ENCODE results near the gene DGKG.

Gene DGKG

DNA sequence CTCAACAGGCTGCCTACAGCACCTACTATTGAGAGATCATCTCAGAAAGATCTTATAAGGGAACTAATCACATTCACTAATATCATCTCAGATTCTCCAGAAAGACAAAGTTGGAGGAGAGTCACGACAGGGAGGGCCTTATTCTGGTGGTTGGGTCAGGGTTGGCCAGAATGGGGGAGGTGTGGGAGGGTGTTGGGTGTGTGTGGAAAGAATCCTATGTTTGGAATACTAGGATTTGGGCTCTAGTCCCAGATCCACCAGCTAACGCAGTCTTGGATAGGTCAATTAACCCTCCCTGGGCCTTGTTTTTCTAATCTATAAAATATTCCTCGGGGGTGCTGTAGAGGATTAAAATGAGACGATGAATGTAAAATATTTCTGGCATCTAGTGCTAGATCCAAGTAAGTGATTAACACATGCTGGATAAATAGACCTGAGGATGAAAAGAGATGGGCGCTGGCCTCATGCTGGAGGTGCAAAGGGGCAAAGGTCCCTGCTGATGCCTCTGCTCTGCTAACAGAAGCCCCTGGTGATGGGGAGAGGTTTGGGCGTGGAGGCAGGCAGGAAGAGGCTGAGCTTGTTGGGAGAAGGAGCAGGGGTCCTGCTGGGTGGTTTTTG lies 185.6 kb downstream of the DGKG start:
- Histone ChIP-seq H3K27me3 (ENCODE audit: control insufficient read depth in 1 of 2, insufficient read depth in 2 of 2, low read length in 2 of 2) (no peaks in the 10 kb centered on the region), H3K4me3 (ENCODE audit: low read depth in 1 of 2, low read length in 2 of 2) (no peak overlapping the region), H3K4me1 (ENCODE audit: insufficient read depth, low read length) (peaks cover 7% of the 10 kb centered on the region), H3K9ac (ENCODE audit: low read length) (no peak overlapping the region), H3K9me3 (ENCODE audit: low read length) (no peaks in the 10 kb centered on the region), H3K36me3 (ENCODE audit: insufficient read depth, low read length) (no peaks in the 10 kb centered on the region), H3K27ac (ENCODE audit: low read depth, low read length) (no peak overlapping the region)

DNA sequence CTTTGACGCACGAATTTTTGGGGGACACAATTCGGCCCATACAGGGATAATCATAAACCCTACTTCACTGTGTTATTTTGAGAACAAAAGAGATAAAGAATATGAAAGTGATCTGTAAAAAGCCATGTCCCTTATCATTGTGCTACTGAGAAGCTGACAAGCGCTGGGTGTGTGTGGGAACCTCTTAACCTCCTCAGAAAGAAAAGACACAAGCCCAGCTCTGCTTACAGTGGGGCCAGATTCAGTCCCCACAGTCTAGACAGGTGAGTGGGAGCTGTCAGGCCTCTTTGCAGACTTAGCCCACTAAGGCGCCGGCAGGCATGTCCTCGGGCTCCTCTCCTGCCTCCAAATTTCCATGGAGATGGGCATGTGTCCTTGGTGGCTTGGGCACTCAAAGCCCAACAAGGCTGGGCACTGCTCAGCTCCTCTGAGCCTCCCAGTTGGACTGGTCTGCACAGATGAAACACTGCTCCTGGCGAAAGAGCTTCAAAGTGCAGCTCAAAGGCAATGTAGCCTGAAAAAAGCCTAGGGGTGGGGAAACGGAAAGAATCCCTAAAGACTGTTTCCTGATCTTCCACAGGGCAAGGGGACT lies 188.7 kb downstream of the DGKG start:
- no peak overlapping the region for H3K27ac ChIP-seq (ENCODE audit: low read depth, low read length)
- no peaks in the 10 kb centered on the region for H3K9me3 ChIP-seq (ENCODE audit: low read length)
- peaks cover under 1% of the 10 kb centered on the region for H3K36me3 ChIP-seq (ENCODE audit: insufficient read depth, low read length)
- H3K9ac ChIP-seq (ENCODE audit: low read length): no peak overlapping the region
- no peak overlapping the region for H3K4me3 ChIP-seq (ENCODE audit: low read depth in 1 of 2, low read length in 2 of 2)
- peaks cover 13% of the 10 kb centered on the region for H3K4me1 ChIP-seq (ENCODE audit: insufficient read depth, low read length)
- no peaks in the 10 kb centered on the region for H3K27me3 ChIP-seq (ENCODE audit: control insufficient read depth in 1 of 2, insufficient read depth in 2 of 2, low read length in 2 of 2)

DNA sequence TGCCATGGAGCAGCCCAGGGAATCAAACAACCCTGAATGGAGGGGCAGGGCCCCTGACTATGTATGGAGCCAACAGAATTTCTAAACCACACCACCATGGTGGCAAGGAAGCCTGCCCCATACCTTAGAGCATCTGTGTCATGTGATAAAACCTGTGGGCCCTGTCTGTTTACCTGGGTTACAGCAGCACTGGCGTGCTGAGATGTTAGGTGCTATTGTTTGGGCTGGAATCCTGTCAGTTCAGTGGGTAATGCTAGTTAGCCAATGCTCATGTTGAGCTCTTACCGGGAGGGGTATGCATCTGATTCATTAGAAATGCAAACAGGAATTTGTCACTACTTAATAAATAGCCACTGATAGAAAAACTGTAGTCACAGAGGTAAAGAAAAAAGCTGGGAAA lies 189.7 kb downstream of the DGKG start:
- H3K27me3 ChIP-seq (ENCODE audit: control insufficient read depth in 1 of 2, insufficient read depth in 2 of 2, low read length in 2 of 2): no peaks in the 10 kb centered on the region
- no peak overlapping the region for H3K4me3 ChIP-seq (ENCODE audit: low read depth in 1 of 2, low read length in 2 of 2)
- peaks cover 5% of the 10 kb centered on the region for H3K36me3 ChIP-seq (ENCODE audit: insufficient read depth, low read length)
- H3K27ac ChIP-seq (ENCODE audit: low read depth, low read length): no peak overlapping the region
- no peak overlapping the region for H3K9ac ChIP-seq (ENCODE audit: low read length)
- no peaks in the 10 kb centered on the region for H3K9me3 ChIP-seq (ENCODE audit: low read length)
- H3K4me1 ChIP-seq (ENCODE audit: insufficient read depth, low read length): peaks cover 13% of the 10 kb centered on the region

DNA sequence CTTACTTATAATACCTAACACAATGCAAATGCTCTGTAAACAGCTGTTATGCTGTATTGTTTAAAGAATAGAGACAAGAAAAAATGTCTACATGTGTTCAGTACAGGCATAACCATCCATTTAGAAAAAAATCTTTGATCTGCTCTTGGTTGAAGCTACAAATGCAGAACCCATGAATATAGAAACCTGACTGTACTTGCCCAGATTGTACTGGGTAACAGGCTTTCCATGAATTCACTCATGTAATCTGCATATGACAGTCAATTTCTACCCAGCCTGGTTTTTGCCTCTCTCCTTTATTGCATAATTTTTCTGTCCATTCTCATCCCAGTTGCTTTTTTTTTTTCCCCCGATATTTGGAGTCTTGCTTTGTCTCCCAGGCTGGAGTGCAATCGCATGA lies 190.5 kb downstream of the DGKG start:
- Histone ChIP-seq H3K27ac (ENCODE audit: low read depth, low read length) (no peak overlapping the region), H3K36me3 (ENCODE audit: insufficient read depth, low read length) (peaks cover 5% of the 10 kb centered on the region), H3K27me3 (ENCODE audit: control insufficient read depth in 1 of 2, insufficient read depth in 2 of 2, low read length in 2 of 2) (no peaks in the 10 kb centered on the region), H3K9ac (ENCODE audit: low read length) (no peak overlapping the region), H3K9me3 (ENCODE audit: low read length) (no peaks in the 10 kb centered on the region), H3K4me1 (ENCODE audit: insufficient read depth, low read length) (peaks cover 13% of the 10 kb centered on the region), H3K4me3 (ENCODE audit: low read depth in 1 of 2, low read length in 2 of 2) (no peak overlapping the region)

DNA sequence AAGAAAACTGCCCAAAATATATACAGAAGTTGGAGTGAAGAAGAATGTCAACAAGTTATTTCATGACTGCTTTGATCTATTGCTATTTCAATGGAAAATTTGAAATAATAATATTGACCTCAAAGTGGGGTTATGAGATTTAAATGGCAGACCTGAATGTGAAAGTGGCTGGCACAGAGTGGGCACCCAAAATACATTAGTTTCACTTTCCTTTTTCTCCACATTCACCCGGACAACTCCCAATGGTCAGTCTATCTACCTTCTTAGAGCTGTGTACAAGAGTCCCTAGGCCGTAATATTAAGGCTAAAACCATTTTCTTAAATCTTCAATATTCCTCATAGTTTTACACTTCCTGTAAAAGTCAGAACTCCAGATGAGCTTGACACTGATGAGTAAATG lies 191.5 kb downstream of the DGKG start:
- H3K9me3 ChIP-seq (ENCODE audit: low read length): no peaks in the 10 kb centered on the region
- no peak overlapping the region for H3K4me3 ChIP-seq (ENCODE audit: low read depth in 1 of 2, low read length in 2 of 2)
- peaks cover 6% of the 10 kb centered on the region for H3K4me1 ChIP-seq (ENCODE audit: insufficient read depth, low read length)
- H3K27me3 ChIP-seq (ENCODE audit: control insufficient read depth in 1 of 2, insufficient read depth in 2 of 2, low read length in 2 of 2): no peaks in the 10 kb centered on the region
- no peak overlapping the region for H3K27ac ChIP-seq (ENCODE audit: low read depth, low read length)
- H3K9ac ChIP-seq (ENCODE audit: low read length): no peak overlapping the region
- peaks cover 5% of the 10 kb centered on the region for H3K36me3 ChIP-seq (ENCODE audit: insufficient read depth, low read length)

DNA sequence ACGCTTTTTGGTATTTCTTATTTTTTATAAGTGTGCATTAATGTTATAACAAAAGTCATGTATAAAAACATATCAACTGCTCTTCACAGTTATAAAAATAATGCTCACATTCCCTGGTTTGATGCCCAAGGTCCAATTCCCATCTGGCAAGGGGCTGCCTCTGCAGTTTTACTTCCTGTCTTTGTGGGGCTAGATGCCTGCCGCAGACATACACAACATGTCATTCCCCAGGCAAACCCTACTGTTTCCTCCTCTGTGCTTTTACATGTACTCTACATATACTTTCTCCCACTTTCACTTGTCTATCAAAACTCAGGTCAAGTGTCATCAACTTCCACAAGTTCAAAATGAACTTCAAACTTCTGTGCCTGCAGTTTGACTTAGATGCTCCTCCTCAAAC lies 192.7 kb downstream of the DGKG start:
- Histone ChIP-seq H3K27ac (ENCODE audit: low read depth, low read length) (no peak overlapping the region), H3K4me1 (ENCODE audit: insufficient read depth, low read length) (peaks cover 6% of the 10 kb centered on the region), H3K36me3 (ENCODE audit: insufficient read depth, low read length) (peaks cover 5% of the 10 kb centered on the region), H3K9ac (ENCODE audit: low read length) (no peak overlapping the region), H3K27me3 (ENCODE audit: control insufficient read depth in 1 of 2, insufficient read depth in 2 of 2, low read length in 2 of 2) (no peaks in the 10 kb centered on the region), H3K9me3 (ENCODE audit: low read length) (no peaks in the 10 kb centered on the region), H3K4me3 (ENCODE audit: low read depth in 1 of 2, low read length in 2 of 2) (no peak overlapping the region)

DNA sequence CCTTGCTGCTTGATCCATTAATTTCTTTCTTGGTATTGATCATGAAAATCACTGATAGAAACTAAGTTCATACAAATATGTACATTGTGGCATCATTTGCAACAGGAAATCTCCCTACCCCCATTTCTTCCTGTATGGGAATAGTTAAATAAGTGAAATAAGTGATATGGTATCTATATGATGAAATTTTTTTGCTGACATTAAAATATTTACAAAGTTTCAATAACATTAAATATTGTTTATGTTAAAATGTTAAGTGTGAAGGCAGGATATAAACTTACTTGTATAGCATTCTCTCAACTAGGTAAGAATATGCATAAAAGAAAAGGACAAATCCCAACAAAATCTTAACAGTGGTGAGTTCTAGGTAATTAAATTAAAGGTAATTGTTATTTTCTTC lies 193.1 kb downstream of the DGKG start:
- peaks cover 5% of the 10 kb centered on the region for H3K36me3 ChIP-seq (ENCODE audit: insufficient read depth, low read length)
- H3K9ac ChIP-seq (ENCODE audit: low read length): no peak overlapping the region
- H3K4me3 ChIP-seq (ENCODE audit: low read depth in 1 of 2, low read length in 2 of 2): no peak overlapping the region
- H3K27me3 ChIP-seq (ENCODE audit: control insufficient read depth in 1 of 2, insufficient read depth in 2 of 2, low read length in 2 of 2): no peaks in the 10 kb centered on the region
- no peaks in the 10 kb centered on the region for H3K9me3 ChIP-seq (ENCODE audit: low read length)
- no peak overlapping the region for H3K27ac ChIP-seq (ENCODE audit: low read depth, low read length)
- peaks cover 6% of the 10 kb centered on the region for H3K4me1 ChIP-seq (ENCODE audit: insufficient read depth, low read length)

DNA sequence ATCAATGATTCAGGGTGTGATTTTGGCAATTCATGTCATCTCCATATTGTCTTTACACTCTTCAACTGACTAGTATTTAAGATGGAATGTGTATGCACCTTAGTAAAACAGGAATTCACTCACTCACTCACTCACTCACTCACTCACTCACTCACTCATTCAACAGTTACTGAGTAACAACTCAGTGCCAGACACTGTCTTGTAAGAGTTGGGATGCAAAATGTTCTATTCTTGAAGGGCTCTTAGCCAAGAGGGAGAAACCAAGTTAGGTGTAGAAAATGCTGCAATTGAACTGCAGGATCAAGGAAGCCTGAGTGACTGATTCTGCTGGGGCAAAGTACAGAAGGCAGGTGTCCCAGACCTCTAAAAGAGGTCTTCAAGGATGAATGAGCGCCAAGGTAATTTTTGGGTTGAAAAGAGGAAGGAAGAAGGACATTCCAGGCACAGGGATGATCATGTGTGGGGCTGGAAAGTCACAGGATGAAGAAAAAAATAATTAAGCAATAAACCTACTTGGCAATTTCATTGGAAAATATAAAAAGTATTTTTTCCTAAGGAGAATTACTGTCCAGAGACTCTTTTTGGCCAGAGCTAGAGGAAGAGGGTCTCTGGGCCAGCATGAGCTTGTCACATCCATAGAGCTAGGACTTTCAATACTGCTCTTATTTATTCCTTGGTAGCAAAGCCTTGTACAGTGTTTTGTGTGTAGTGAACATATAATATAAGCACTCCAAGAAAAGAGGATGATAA lies 194.2 kb downstream of the DGKG start:
- H3K36me3 ChIP-seq (ENCODE audit: insufficient read depth, low read length): peaks cover 10% of the 10 kb centered on the region
- H3K27ac ChIP-seq (ENCODE audit: low read depth, low read length): no peak overlapping the region
- no peak overlapping the region for H3K4me3 ChIP-seq (ENCODE audit: low read depth in 1 of 2, low read length in 2 of 2)
- no peak overlapping the region for H3K9ac ChIP-seq (ENCODE audit: low read length)
- H3K4me1 ChIP-seq (ENCODE audit: insufficient read depth, low read length): peaks cover 6% of the 10 kb centered on the region
- H3K9me3 ChIP-seq (ENCODE audit: low read length): no peaks in the 10 kb centered on the region
- H3K27me3 ChIP-seq (ENCODE audit: control insufficient read depth in 1 of 2, insufficient read depth in 2 of 2, low read length in 2 of 2): no peaks in the 10 kb centered on the region

DNA sequence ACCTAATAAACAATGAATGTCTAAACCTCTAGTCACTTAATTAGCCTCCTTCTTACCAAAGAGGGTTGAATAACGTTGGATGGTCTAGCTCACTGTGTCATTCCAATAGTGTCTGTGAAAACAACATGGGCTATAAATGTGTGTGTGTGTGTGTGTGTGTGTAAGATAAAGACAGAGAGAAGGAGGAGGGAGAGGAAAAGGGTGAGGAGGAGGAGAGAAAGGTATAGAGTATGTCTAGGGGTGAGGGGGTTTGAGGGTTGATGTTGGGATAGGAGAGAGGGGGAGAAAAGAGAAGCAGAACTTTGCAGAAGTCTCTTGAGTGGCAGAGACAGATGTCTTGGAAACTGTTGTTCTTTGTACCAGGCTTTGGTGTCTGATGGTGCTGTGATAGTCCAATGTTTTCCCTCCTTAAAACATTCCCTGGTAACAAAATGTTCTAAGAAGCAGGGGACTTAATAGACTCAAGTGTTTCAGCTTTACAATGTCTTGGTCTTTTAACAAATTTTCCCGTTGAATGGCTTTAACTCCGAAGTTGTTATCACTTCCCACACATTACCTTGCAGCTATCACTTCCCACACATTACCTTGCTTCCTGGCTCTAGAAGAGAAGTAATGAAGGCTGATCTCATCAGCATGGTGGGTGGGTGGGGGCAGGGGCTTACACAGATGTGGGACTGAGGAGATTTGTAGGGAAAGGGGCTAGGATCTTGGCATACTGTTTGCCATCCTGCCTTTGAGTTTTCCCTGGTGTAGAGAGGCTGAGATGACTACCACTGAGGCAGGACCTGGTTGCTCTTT lies 195.3 kb downstream of the DGKG start:
- Histone ChIP-seq H3K36me3 (ENCODE audit: insufficient read depth, low read length) (peaks cover 10% of the 10 kb centered on the region), H3K4me3 (ENCODE audit: low read depth in 1 of 2, low read length in 2 of 2) (no peak overlapping the region), H3K9ac (ENCODE audit: low read length) (no peak overlapping the region), H3K9me3 (ENCODE audit: low read length) (no peaks in the 10 kb centered on the region), H3K27ac (ENCODE audit: low read depth, low read length) (no peak overlapping the region), H3K27me3 (ENCODE audit: control insufficient read depth in 1 of 2, insufficient read depth in 2 of 2, low read length in 2 of 2) (no peaks in the 10 kb centered on the region), H3K4me1 (ENCODE audit: insufficient read depth, low read length) (peaks cover 6% of the 10 kb centered on the region)

DNA sequence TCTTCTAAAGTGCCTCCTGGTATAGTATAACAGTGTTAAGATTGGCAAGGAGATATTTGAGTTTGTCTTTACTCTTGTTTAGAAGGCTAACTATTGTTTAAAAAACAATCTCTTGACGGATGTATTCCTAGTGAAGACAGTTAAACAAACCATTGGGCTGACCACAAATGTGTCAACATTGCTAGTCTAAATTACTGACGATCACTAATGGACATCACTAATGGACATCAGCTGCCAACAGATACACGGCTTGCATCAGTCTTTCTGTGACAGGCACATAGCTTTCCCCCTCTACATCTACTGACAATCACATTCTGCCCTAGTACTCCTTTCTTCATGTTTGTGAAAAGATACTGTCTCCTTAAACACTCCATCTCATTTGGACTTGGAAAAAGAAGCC lies 196.0 kb downstream of the DGKG start:
- H3K4me1 ChIP-seq (ENCODE audit: insufficient read depth, low read length): peaks cover 6% of the 10 kb centered on the region
- peaks cover 10% of the 10 kb centered on the region for H3K36me3 ChIP-seq (ENCODE audit: insufficient read depth, low read length)
- no peak overlapping the region for H3K9ac ChIP-seq (ENCODE audit: low read length)
- H3K9me3 ChIP-seq (ENCODE audit: low read length): no peaks in the 10 kb centered on the region
- no peaks in the 10 kb centered on the region for H3K27me3 ChIP-seq (ENCODE audit: control insufficient read depth in 1 of 2, insufficient read depth in 2 of 2, low read length in 2 of 2)
- no peak overlapping the region for H3K4me3 ChIP-seq (ENCODE audit: low read depth in 1 of 2, low read length in 2 of 2)
- no peak overlapping the region for H3K27ac ChIP-seq (ENCODE audit: low read depth, low read length)

DNA sequence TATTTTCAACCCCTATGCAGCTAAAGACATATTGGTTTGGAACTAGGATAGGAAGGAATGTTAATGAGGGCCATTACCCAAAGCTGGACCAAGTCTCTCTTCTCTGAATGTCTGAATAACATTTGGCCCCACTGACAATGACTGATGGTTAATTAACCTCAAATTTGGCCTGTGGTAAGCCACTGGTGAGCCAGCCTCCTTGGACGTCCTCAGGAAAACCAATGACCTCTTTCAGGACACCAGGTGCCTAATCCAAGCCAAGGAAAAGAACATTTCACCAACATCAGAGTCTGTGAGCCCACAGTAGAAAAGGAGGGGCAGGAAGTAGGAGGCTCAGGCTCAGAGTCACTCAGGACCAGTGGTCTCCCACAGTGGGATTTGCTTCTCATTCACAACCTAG lies 196.7 kb downstream of the DGKG start:
- no peaks in the 10 kb centered on the region for H3K4me1 ChIP-seq (ENCODE audit: insufficient read depth, low read length)
- no peak overlapping the region for H3K9ac ChIP-seq (ENCODE audit: low read length)
- H3K27ac ChIP-seq (ENCODE audit: low read depth, low read length): no peak overlapping the region

More for the DNA sequence above, 196.7 kb downstream of the DGKG start:
- Histone ChIP-seq H3K9me3 (ENCODE audit: low read length) (no peaks in the 10 kb centered on the region), H3K27me3 (ENCODE audit: control insufficient read depth in 1 of 2, insufficient read depth in 2 of 2, low read length in 2 of 2) (no peaks in the 10 kb centered on the region), H3K4me3 (ENCODE audit: low read depth in 1 of 2, low read length in 2 of 2) (no peak overlapping the region), H3K36me3 (ENCODE audit: insufficient read depth, low read length) (peaks cover 10% of the 10 kb centered on the region)

All from muscle layer of colon (tissue), 2 donors.